ENCODE measurements around the gene PACSIN3.

The PACSIN3 gene

GRCh38 chr11:47155879-47156278 lies 30.4 kb downstream of the PACSIN3 start:
- TF ChIP-seq SIN3A (IDR thresholded peaks at IDR 0.05; ENCODE audit: borderline replicate concordance, insufficient read depth, low read length) (no peak), REST (IDR thresholded peaks at IDR 0.05; ENCODE audit: insufficient read depth in 1 of 2, low read depth in 2 of 2, low read length in 2 of 2) (no peak), POLR2AphosphoS5 (IDR thresholded peaks at IDR 0.05; ENCODE audit: low read depth, low read length) (no peak), TAF1 (IDR thresholded peaks at IDR 0.05; ENCODE audit: borderline replicate concordance, insufficient read depth, low read length) (no peak), FOXP2 (optimal IDR thresholded peaks at IDR 0.05; ENCODE audit: borderline replicate concordance, extremely low read depth, extremely low read length, insufficient read depth) (no peak)

GRCh38 chr11:47154616-47155570 lies 31.3 kb downstream of the PACSIN3 start:
- TF ChIP-seq REST (IDR thresholded peaks at IDR 0.05; ENCODE audit: insufficient read depth in 1 of 2, low read depth in 2 of 2, low read length in 2 of 2) (no peak), TAF1 (IDR thresholded peaks at IDR 0.05; ENCODE audit: borderline replicate concordance, insufficient read depth, low read length) (no peak), SIN3A (IDR thresholded peaks at IDR 0.05; ENCODE audit: borderline replicate concordance, insufficient read depth, low read length) (no peak), FOXP2 (optimal IDR thresholded peaks at IDR 0.05; ENCODE audit: borderline replicate concordance, extremely low read depth, extremely low read length, insufficient read depth) (no peak), POLR2AphosphoS5 (IDR thresholded peaks at IDR 0.05; ENCODE audit: low read depth, low read length) (no peak)

GRCh38 chr11:47152953-47153950 lies 33.0 kb downstream of the PACSIN3 start:
- TF ChIP-seq FOXP2 (optimal IDR thresholded peaks at IDR 0.05; ENCODE audit: borderline replicate concordance, extremely low read depth, extremely low read length, insufficient read depth): no peak
- TF ChIP-seq REST (IDR thresholded peaks at IDR 0.05; ENCODE audit: insufficient read depth in 1 of 2, low read depth in 2 of 2, low read length in 2 of 2): no peak
- TF ChIP-seq TAF1 (IDR thresholded peaks at IDR 0.05; ENCODE audit: borderline replicate concordance, insufficient read depth, low read length): no peak
- TF ChIP-seq POLR2AphosphoS5 (IDR thresholded peaks at IDR 0.05; ENCODE audit: low read depth, low read length): no peak
- no peak for TF ChIP-seq SIN3A (IDR thresholded peaks at IDR 0.05; ENCODE audit: borderline replicate concordance, insufficient read depth, low read length)

GRCh38 chr11:47152126-47152952 lies 33.9 kb downstream of the PACSIN3 start:
- TF ChIP-seq SIN3A (IDR thresholded peaks at IDR 0.05; ENCODE audit: borderline replicate concordance, insufficient read depth, low read length) (no peak), FOXP2 (optimal IDR thresholded peaks at IDR 0.05; ENCODE audit: borderline replicate concordance, extremely low read depth, extremely low read length, insufficient read depth) (no peak), POLR2AphosphoS5 (IDR thresholded peaks at IDR 0.05; ENCODE audit: low read depth, low read length) (no peak), REST (IDR thresholded peaks at IDR 0.05; ENCODE audit: insufficient read depth in 1 of 2, low read depth in 2 of 2, low read length in 2 of 2) (no peak), TAF1 (IDR thresholded peaks at IDR 0.05; ENCODE audit: borderline replicate concordance, insufficient read depth, low read length) (no peak)

All from PFSK-1 (cell line).